Activated CD8-positive, alpha-beta memory T cell treated with anti-CD3 and anti-CD28 coated beads for 36 hours (primary cell): ENCODE measurements around the gene FNDC10. TPM values are rescaled to one million over a fixed set of nuclear protein-coding genes. Genes with fewer than 3 reads are reported as not detected.
"Not testable (repeated sequence)": the region's sequence is repeated elsewhere in the genome, so short reads cannot be mapped to it uniquely, and the experiment has no call there.

ENCODE experiments used
- CTCF ChIA-PET: fragments of 350-600 bp; sonication (Branson Sonifier 250); formaldehyde crosslinking; loops from one replicate; lab custom pipeline; 2021; ENCODE audit warnings: antibody characterized with exemption; lab: Charles Lee
- POLR2A ChIA-PET: fragments of 350-600 bp; sonication (Branson Sonifier 250); formaldehyde crosslinking; loops from one replicate; lab custom pipeline; 2021; ENCODE audit warnings: antibody characterized with exemption; lab: Charles Lee
- total RNA-seq, 2 experiments: library from RNA; stranded (reverse); gene quantifications; one replicate each; pipeline ENCODE4 v1.2.3, GENCODE V29; 2021

The FNDC10 gene
- 1 to 10 TPM; 3.0 to 3.2 TPM for total RNA-seq

DNA sequence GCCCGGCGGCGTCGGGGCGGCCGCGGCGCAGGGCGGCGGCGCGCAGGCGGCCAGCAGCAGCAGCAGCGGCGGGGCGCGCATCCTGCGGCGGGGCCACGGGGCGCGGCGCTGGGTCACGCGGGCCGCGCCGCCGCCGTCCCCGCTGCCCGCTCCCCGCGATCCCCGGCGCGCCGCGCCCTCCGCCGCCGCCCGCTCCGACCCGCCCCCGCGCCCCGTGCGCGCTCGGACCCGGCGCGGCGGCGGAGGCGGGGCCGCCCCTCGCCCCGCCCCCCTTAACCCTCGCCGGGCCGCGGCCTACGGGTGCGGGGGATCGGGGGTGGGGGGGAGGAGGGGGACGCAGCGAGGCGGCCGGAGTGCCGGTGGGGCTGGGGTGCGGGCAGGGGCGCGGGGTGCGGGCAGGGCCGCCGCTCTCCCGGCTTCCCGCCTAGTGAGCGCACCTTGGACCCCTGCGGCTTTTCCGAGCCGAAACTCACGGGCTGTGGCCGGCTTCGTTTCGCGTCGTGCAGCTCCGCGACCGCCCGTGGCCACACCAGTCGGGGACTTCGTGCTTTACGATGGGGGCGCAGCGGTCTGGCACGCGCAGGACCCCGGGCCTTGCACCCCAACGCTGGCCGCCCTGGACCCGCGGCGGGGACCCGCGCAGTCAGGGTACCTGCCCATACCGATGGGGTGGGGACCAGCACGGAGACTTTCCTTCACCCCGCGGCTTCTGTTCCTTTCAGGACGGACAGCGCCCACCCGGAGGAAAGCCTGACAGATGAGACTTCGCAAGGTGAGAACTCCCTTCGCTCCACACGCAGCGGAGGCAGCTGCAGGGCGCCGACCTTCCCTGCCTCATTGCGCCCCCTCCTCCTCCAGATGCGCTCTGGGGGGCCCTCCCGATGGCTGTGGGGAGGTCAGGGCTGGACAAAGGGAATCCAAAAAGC, at the start of gene FNDC10:
Gene FNDC10, minus strand, starts transcription at position 201 of the 926 bp plus-strand sequence. Its CDS starts 120 bp downstream, at position 81.
- POLR2A ChIA-PET = no interaction called here
- CTCF ChIA-PET = no interaction called here

DNA sequence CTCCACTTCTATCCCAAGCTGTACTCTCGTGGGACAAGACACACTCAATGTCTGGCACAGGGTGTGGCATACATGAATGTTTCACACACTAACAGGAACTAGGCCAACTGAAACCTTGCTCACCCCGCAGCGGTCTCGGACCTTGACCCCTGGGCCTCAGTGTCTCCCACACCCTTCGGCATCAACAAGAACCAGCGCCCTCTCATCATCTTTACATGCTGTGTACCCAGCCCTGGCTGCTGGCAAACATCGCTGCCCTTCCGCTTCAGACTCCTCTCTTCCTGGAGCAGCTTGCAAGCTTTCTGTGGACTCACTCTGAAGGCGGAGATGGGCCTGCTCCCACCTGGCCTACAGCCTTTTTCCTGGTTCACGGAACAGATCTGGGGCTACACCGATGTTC, 48.3 kb upstream of the FNDC10 start:
- CTCF ChIA-PET = interaction anchor here (1.4 kb wide), 1 partner anchor 17 kb away, joined by 3 read pairs; no protein-coding TSS in a partner anchor
- POLR2A ChIA-PET = not testable (repeated sequence)

DNA sequence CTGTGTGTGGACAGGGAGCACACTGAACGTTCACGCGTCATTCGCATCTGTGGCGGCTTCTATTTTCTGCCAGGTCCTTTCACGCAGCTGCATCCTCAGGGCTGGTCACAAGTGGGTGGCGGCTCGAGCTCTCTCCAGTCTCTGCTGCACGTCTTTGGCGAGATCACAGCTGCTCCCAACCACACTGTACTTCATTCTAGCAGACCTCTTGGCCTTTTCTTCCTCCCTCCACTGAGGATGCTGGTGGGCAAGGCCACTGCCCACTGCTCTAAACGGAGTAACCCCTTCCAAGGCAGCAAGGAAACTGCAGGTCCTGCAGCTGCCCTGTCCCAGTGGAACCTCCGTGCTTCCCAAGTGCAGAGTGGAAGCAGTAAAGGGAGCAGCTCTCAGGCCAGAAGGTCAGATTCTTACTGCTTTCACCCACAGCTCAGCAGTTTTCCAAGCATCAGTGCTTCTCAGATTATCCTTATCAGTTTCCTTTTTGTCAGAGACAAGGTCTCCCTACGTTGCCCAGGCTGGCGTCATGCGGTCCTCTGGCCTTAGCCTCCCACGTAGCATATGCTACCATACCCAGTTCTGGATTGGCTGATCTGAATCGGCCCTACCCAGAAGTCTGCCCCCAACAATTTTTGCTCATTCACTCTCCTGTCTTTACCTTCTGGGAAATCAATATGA, 47.8 kb upstream of the FNDC10 start:
- POLR2A ChIA-PET, CTCF ChIA-PET: not testable (repeated sequence)

DNA sequence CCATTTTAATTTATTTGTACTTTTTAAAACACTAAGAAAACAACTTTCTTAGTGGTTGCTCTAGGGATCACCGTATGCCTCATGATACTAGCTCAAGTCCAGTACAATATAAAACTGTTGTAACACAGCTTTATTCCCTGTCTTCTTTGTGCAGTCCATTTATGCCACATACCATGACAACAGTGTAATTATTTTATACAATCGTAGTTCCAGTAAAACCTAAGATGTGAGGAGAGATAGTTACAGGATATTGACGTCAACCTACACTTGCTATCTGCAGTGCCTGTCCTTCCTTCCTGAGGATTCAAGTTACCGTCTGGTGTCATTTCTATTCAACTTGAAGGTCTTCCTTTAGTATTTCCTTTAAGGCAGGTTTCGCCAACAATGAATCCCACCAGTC, 46.4 kb upstream of the FNDC10 start:
- CTCF ChIA-PET, POLR2A ChIA-PET: not testable (repeated sequence)

DNA sequence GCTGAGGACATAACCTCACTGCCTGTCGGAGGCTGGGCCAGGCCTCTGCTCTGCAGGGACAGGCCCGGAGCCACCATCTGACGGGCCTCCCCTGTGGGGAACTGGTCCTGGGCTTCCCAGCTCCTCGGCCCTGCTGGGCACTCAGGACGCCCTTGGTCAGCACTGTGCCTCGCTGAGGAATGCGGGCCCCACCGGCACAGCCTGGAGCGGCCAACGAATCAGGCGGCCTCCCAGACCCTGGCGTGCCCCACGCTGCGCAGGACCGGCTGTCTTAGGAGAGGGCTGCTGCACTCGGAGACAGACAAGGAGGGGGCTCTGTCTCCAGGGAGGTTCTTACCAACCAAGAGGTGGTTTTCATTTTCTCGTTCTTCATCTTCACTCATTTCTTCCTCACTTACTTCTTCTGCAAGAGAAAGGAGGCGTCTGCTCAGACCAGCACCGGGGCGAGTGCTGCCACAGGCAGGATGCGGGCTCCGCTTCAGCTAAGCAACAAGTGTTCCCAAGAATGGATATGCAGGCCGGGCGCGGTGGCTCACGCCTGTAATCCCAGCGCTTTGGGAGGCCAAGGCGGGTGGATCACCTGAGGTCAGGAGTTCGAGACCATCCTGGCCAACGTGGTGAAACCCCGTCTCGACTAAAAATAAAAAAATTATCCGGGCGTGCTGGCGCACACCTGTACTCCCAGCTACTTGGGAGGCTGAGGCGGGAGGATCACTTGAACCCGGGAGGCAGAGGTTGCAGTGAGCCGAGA, 41.0 kb upstream of the FNDC10 start:
- POLR2A ChIA-PET, CTCF ChIA-PET: not testable (repeated sequence)

DNA sequence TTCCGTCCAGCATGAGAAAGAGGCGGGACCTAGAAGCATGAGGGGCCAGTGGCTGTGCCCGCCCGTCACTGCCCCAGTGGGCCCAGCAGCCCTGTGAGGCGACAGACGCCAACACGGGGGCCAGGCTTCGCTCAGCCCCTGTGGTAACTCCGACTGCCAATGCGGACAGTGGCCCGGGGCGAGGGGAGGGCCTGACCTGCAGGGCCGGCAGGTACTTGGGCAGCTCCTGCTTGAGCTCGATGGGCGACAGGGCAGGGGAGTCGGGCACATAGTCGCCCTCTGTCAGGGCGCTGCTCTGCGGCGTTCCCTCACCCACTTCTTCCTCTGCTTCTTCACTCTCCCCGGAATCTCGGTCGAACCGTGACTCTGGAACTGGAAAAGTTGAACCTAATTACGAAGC, 40.1 kb upstream of the FNDC10 start:
- CTCF ChIA-PET, POLR2A ChIA-PET: not testable (repeated sequence)

DNA sequence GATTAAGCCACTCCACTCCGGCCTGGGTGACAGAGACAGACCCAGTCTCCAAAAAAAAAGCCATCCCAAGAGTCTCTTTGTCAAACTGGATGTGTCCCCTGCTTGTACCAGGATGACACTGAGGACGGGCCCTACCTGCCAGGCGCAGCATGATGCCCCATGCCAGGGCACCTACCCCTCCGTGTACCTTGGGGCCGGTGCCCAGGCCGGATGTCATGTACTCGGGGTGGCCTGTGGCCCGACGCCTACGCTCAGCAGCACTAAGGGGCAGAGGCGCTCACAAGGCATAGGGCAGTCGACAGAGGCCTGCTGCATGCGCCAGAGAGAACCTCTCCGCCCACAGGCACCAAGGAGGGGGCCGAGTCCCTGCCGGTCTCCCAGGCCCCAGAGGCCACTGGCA, 39.4 kb upstream of the FNDC10 start:
- CTCF ChIA-PET, POLR2A ChIA-PET: not testable (repeated sequence)

DNA sequence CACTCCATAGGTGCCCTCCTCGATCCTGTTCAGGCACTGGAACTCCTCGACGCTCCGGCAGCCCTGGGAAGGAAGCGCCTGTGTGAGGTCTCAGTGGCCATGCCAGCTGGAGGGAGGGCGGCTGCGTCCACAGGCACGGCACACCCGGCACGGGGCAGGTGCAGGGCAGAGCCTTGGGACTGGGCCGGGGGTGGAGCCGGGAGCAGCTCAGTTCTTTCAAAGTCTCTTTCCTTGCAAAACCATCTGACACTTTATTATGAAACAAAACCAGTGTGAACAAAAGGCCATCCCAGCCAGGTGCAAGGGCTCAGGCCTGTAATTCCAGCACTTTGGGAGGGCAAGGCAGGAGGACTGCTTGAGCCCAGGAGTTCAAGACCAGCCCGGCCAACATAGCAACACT, 38.6 kb upstream of the FNDC10 start:
- CTCF ChIA-PET, POLR2A ChIA-PET: not testable (repeated sequence)

DNA sequence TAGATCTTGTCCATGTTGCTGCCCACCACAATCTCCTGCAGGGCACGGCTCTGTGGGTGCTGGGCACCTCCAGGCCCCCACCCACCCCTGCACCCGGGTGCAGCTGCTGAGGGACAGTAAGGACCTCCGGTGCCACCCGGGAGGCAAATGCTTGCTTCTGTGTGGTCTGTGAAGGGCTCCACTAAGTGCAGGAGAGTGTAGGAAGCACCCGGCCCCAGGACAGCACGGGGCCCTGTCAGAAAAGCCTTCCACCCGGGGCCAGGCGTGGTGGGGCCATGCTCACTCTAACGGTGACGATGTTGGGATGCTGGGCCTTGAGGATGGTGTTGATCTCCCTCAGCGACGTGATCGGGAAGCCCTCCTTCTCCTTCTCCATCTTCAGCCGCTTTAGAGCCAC, 37.5 kb upstream of the FNDC10 start:
- POLR2A ChIA-PET, CTCF ChIA-PET: not testable (repeated sequence)

DNA sequence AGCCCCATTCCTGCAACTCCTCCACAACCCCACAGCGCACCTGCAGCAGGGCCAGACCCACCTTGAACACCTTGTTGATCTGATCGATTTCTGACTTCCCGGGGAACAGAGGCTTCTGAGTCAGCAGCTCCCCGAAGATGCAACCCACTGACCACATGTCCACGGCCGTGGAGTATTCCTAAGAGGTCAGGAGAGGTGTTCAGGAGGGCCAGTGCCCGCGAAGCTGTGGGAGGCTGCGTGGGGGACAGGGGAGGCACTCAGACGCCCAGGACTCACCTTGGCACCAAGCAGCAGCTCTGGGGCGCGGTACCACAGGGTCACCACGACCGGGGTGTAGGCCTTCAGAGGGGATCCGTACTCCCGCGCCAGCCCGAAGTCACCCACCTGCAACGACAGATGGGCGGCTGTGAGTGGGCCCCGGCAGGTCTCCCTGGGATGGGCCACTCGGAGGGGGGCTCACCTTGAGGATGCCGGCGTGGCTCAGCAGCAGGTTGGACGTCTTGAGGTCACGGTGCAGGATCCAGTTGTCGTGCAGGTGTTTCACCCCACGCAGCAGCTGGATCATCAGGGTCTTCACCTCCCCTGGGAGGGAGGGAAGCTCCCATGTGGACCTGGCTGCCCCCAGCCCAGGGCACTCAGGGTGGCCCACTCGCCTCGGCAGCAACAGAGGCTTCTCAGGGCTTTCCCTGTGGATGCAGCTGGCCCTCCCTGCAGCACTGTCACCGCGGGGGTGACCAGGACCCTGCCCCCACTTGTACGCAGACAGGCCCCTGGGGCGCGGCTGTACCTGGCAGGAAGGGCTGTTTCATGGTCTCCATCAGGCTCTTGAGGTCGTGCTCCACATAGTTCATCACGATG, 36.9 kb upstream of the FNDC10 start:
- CTCF ChIA-PET, POLR2A ChIA-PET: not testable (repeated sequence)

DNA sequence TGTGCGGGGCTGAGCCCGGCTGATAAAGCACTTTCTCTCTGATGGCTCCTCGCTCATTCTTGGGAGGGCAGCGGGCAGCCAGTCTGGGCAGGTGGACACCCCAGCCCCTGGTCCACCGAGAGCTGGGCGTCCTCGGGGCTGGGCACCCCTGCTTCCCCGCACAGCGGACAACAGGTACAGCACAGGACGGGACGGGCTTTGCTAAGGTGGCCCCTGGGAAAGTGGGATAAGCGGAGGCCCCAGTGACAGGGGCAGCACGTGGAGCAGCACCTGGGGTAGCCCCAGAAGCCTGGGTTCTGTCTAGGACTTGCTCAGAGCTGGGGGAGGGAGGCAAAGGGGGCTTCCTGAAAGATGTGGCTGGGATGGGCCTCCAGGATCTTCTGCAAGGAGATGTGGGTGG, 34.7 kb upstream of the FNDC10 start:
- POLR2A ChIA-PET = not testable (repeated sequence)

DNA sequence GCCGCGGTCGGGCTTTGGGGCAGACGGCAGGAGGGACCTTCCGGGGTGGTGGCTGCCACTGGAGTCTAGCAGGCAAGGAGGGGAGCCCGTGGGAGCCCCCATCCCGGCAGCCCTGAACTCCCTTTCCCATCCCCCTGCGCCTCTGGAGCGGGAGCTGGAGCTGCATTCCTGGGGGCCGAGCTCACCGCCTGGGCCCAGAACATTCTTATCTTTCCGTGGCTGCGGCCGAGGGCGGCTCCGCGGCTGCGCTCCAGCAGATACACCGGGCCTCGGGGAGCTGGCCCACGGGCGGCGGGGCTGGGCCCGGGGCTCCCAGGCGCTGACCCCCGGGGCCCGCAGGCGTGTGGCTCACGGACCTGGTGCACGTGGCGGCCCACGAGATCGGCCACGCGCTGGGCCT, 33.5 kb upstream of the FNDC10 start:
- CTCF ChIA-PET, POLR2A ChIA-PET: not testable (repeated sequence)

More for the DNA sequence above, 34.7 kb upstream of the FNDC10 start:
- CTCF ChIA-PET = not testable (repeated sequence)

DNA sequence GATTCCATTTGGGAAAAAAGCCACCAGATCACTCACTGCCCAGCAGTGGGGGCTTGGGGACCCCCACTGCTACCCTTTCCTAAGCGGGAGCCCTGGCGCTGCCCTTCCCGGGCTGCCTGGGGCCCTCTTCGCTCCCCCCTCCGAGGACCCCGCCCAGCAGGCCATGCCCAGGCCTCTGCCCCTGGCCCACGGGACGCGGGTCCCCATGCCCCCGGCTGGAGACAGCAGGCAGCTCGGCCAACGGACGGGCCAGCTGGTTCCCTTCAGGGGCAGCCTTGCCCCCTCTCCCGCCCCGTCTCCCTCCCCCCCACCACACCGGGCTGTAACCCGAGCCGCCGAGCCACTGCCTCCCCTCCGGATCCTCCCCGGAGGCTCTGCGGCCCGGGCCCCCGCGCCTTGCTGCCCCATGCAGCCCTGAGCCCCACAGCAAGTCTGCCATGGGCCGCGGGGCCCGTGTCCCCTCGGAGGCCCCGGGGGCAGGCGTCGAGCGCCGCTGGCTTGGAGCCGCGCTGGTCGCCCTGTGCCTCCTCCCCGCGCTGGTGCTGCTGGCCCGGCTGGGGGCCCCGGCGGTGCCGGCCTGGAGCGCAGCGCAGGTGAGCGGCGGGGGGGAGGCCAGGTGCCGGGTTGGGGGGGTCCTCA, 32.0 kb upstream of the FNDC10 start, which contains the start of gene MMP23B:
Gene MMP23B, plus strand, starts transcription at position 392 of the 639 bp plus-strand sequence. Its CDS starts 46 bp downstream, at position 438.
- ChIA-PET CTCF (no interaction called here), POLR2A (no interaction called here)

DNA sequence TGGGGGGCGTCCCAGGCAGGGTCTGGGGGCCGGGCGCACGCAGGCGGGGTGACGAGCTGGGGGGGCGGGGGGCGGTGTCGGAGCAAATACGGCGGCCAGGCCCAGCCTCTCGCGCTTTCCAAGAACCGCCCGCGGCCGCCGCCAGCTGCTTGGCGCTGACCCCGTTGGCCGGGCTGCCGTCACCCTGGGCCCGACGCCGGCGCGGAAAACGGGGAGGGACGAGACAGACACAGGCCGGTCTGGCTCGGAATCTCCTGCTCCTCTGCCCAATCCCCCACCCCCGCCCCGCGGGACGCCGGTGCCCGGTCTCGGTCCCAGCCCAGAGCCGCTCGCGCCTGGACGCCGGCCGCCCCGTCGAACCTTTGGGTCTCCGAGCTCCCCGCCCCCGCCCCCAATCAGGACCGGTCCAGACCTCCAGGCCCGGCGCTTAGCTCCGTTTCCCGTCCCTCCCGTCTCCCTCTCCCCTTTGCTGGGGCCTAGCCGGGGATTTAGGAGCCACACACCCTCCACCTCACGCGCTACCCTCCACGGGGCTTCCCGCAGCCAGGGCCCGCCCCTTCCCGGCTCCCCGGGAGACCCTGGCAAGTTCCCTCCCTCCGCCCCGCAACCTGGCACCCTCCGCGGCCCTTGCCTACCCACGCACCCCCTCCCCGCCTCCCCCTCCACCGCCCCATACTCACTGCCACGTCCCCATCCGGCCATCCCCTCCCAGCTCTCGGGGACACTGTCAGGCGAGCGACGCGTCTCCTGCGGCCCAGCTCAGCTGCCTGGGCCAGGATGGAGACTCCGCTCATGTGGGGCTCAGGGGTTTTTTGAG, 31.2 kb upstream of the FNDC10 start:
- ChIA-PET CTCF (interaction anchor here (1.0 to 1.1 kb wide), 2 partner anchors 17 to 73 kb away, joined by 3 to 6 read pairs; no protein-coding TSS in a partner anchor), POLR2A (interaction anchor here (1.6 kb wide), 1 partner anchor 16 kb away, joined by 11 read pairs; the partner anchor contains the start of gene MIB2)

DNA sequence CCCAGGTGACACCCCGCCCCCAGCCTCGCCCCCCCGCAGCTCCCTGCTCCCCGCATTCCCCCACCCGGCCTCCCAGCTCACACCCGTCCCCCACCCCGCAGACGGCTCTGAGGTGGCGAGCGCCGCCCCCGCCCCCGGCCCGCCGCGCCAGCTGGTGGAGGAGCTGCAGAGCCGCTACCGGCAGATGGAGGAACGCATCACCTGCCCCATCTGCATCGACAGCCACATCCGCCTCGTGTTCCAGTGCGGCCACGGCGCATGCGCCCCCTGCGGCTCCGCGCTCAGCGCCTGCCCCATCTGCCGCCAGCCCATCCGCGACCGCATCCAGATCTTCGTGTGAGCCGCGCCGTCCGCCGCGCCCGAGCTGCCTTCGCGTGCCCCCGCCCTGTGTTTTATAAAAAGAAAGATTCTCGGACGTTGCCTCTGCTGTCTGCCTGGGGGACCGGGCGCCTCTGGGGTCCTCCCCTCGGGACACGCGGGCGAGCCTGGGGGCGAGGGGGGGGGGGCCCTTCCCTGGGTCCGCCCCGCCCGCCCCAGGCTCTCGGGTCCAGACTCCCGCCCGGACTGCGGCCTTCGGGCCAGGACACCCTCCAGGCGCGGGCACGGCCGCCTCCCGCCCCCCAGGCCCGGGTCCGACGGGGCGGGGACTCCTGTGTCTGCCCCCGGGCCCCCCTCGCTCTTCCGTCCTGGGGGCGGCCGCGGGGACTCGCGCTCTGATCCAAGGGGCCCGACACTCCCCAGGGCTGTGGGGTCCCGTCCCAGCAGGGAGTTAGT, 30.4 kb upstream of the FNDC10 start:
- ChIA-PET CTCF (interaction anchor here (1.0 to 1.1 kb wide), 2 partner anchors 16 to 72 kb away, joined by 3 to 6 read pairs; no protein-coding TSS in a partner anchor), POLR2A (interaction anchor here (0.6 to 1.6 kb wide), 5 partner anchors 15 to 289 kb away, joined by 3 to 11 read pairs (median 5); partner anchors contain the start of genes CCNL2 and MIB2)

DNA sequence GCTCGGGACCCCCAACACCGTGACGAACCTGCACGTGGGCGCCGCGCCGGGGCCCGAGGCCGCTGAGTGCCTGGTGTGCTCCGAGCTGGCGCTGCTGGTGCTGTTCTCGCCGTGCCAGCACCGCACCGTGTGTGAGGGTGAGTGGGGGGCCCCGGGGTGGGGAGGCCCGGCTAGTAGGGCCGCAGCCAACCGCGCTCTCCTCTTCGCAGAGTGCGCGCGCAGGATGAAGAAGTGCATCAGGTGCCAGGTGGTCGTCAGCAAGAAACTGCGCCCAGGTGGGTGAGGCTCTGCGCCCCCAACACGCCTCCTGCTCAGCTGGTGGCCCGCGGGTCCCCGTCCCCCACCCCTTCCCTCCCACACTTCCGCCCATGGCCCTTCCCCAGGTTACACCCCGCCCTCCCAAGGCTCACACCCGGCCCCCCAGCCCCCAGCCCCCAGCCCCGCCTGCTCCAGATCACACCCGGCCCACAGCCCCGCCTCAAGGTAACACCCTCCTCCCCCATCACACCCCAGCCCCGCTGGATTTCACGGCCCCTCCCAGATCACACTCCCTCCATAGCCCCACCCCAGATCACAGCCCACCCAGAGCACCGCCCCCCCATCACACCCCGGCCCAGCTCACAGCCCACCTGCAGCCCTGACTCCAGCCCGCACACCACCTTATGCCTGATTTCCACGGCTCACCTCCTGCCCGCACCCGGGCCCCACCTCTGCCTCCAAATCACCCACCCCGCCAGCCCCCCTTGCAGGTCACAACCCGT, 29.7 kb upstream of the FNDC10 start:
- ChIA-PET POLR2A (interaction anchor here (0.6 to 1.6 kb wide), 7 partner anchors 14 to 290 kb away, joined by 3 to 11 read pairs (median 4); partner anchors contain the start of genes CCNL2 and MIB2), CTCF (no interaction called here)
